K562 (cell line): ENCODE measurements around the gene LSS.

Experiments used
- EZH2 ChIP-seq: IDR thresholded peaks from 2 replicates; pipeline ENCODE4 v1.6.1; 2012; ENCODE audit warnings: low read depth, mild to moderate bottlenecking, inconsistent platforms, low read length, borderline replicate concordance
- FOXA1 ChIP-seq: fragments of 450-650 bp; IDR thresholded peaks from 2 replicates; pipeline ENCODE4 v1.6.1; 2016; ENCODE audit warnings: mild to moderate bottlenecking, borderline replicate concordance
- LEF1 ChIP-seq: fragments of 450-650 bp; IDR thresholded peaks from 2 replicates; pipeline ENCODE4 v1.6.1; 2016; ENCODE audit warnings: mild to moderate bottlenecking
- MAFG ChIP-seq: fragments of 450-650 bp; conservative IDR thresholded peaks from 2 replicates; pipeline ENCODE4 v1.6.1; 2016; ENCODE audit warnings: missing genetic modification characterization, missing compliant biosample characterization
- NFIC ChIP-seq: fragments of 450-650 bp; IDR thresholded peaks from 2 replicates; pipeline ENCODE4 v1.6.1; 2017; ENCODE audit warnings: mild to moderate bottlenecking, inconsistent platforms
- NFXL1 ChIP-seq: fragments of 450-650 bp; formaldehyde crosslinking; IDR thresholded peaks from 2 replicates; pipeline ENCODE4 v1.4.0; 2021; ENCODE audit warnings: mild to moderate bottlenecking
- NRF1 ChIP-seq, 2 experiments: fragments of 450-650 bp; IDR thresholded peaks in 1 of 2; conservative IDR thresholded peaks in 1 of 2; 2 replicates each; pipeline ENCODE4 v1.6.1; 2014; ENCODE audit warnings: mild to moderate bottlenecking in 2 of 2
- POLR2A ChIP-seq: fragments of 450-650 bp; conservative IDR thresholded peaks from 2 replicates; pipeline ENCODE4 v1.6.1; 2016
- SMC3 ChIP-seq: conservative IDR thresholded peaks from 2 replicates; pipeline ENCODE4 v1.6.1; 2011; ENCODE audit warnings: low read depth, low read length, improper control_type of control experiment; ENCODE audit not compliant: insufficient read depth
- TF ChIP-seq, protein P1 (sequence below): sonication (generic); formaldehyde crosslinking; IDR thresholded peaks from 2 replicates; pipeline ENCODE4 v1.9.0; 2022; ENCODE audit warnings: mild to moderate bottlenecking, missing genetic modification reagents
- TF ChIP-seq, protein P2 (sequence below), 3 experiments: IDR thresholded peaks in 2 of 3; conservative IDR thresholded peaks in 1 of 3; 2 replicates each; pipeline ENCODE4 v1.5.1; 2011 to 2012; ENCODE audit warnings: low read length in 3 of 3, mild to moderate bottlenecking in 3 of 3, control low read depth in 2 of 3, improper control_type of control experiment in 1 of 3, inconsistent platforms in 1 of 3, low read depth in 1 of 3, mixed read lengths in 1 of 3, moderate library complexity in 1 of 3; ENCODE audit not compliant: insufficient read depth in 2 of 3
- TF ChIP-seq, protein P3 (sequence below): fragments of 250-450 bp; sonication (Bioruptor Pico); IDR thresholded peaks from 2 replicates; pipeline ENCODE4 v1.5.1; 2021; ENCODE audit warnings: mild to moderate bottlenecking

GRCh38 chr21:46151989-46152926, 76.3 kb downstream of the LSS start:
- TF ChIP-seq, protein P1, sequence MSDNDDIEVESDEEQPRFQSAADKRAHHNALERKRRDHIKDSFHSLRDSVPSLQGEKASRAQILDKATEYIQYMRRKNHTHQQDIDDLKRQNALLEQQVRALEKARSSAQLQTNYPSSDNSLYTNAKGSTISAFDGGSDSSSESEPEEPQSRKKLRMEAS: no peak
- TF ChIP-seq, protein P2, sequence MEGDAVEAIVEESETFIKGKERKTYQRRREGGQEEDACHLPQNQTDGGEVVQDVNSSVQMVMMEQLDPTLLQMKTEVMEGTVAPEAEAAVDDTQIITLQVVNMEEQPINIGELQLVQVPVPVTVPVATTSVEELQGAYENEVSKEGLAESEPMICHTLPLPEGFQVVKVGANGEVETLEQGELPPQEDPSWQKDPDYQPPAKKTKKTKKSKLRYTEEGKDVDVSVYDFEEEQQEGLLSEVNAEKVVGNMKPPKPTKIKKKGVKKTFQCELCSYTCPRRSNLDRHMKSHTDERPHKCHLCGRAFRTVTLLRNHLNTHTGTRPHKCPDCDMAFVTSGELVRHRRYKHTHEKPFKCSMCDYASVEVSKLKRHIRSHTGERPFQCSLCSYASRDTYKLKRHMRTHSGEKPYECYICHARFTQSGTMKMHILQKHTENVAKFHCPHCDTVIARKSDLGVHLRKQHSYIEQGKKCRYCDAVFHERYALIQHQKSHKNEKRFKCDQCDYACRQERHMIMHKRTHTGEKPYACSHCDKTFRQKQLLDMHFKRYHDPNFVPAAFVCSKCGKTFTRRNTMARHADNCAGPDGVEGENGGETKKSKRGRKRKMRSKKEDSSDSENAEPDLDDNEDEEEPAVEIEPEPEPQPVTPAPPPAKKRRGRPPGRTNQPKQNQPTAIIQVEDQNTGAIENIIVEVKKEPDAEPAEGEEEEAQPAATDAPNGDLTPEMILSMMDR (IDR thresholded peaks at IDR 0.05 in 2 of 3, conservative IDR thresholded peaks at IDR 0.05 in 1 of 3; ENCODE audit: insufficient read depth in 2 of 3, low read depth in 1 of 3, low read length in 3 of 3): no peak
- no peak for TF ChIP-seq POLR2A
- TF ChIP-seq NRF1 (conservative IDR thresholded peaks at IDR 0.05 in 1 of 2, IDR thresholded peaks at IDR 0.05 in 1 of 2): no peak
- TF ChIP-seq EZH2: no peak
- TF ChIP-seq SMC3: no peak
- no peak for TF ChIP-seq NFIC
- TF ChIP-seq FOXA1: no peak
- TF ChIP-seq NFXL1 (CRISPR knock-in tag): no peak
- TF ChIP-seq MAFG: no peak
- TF ChIP-seq, protein P3, sequence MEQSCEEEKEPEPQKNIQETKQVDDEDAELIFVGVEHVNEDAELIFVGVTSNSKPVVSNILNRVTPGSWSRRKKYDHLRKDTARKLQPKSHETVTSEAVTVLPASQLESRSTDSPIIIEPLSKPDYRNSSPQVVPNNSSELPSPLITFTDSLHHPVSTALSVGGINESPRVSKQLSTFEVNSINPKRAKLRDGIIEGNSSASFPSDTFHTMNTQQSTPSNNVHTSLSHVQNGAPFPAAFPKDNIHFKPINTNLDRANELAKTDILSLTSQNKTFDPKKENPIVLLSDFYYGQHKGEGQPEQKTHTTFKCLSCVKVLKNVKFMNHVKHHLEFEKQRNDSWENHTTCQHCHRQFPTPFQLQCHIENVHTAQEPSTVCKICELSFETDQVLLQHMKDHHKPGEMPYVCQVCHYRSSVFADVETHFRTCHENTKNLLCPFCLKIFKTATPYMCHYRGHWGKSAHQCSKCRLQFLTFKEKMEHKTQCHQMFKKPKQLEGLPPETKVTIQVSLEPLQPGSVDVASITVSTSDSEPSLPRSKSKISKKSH (CRISPR knock-in tag): no peak
- no peak for TF ChIP-seq LEF1
